ENCODE data around the gene OR5H2.

- no peak for TF ChIP-seq CTCF (IDR thresholded peaks at IDR 0.05; ENCODE audit: borderline replicate concordance, extremely low read depth, low read length, poor library complexity, severe bottlenecking)
- TF ChIP-seq EZH2 (IDR thresholded peaks at IDR 0.05; ENCODE audit: borderline replicate concordance, low read depth, low read length, severe bottlenecking), result no peak
Observed at GRCh38 chr3:98263944-98264343, 18.4 kb upstream of the OR5H2 start, which contains the start of gene OR5H6.
